Hematopoietic multipotent progenitor cell treated with erythropoietin and hydrocortisone succinate and interleukin-3 and kit ligand, for 8 days (in vitro differentiated cells): ENCODE results near the gene CCDC78.
A peak's percentile ranks its signal among the peaks of the same experiment; 100 is the strongest.

ENCODE experiments used
- DNase-seq: peaks from one replicate; pipeline ENCODE4 v3.0.0-alpha.2; 2015

Gene CCDC78

DNA sequence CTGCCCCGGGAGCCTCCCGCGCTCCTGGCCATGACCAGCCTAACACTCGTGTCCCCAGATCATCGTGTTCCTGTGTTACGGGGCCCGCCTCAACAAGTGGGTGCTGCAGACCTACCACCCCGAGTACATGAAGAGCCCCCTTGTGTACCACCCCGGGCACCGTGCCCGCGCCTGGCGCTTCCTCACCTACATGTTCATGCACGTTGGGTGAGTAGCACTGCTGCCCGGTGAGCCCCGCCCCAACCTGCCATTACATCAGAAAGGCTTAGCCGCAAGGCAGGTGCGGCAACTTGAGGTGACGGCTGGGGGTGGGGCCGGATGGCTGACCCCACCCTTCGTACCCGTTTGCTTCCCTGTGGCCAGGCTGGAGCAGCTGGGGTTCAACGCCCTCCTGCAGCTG lies 49.3 kb downstream of the CCDC78 start:
- DNase-seq: no peak

DNA sequence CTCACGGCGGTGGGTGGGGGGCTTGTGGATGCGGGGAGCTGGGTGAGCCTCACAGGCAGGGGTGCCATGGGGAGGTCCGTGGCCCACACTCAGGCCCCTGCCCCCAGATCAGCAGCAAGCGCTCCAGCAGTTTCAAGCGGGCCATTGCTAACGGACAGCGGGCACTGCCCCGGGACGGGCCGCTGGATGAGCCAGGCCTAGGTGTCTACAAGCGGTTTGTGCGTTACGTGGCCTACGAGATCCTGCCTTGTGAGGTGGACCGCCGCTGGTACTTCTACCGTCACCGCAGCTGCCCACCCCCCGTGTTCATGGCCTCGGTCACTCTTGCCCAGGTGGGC lies 49.7 kb downstream of the CCDC78 start:
- DNase-seq: no peak

DNA sequence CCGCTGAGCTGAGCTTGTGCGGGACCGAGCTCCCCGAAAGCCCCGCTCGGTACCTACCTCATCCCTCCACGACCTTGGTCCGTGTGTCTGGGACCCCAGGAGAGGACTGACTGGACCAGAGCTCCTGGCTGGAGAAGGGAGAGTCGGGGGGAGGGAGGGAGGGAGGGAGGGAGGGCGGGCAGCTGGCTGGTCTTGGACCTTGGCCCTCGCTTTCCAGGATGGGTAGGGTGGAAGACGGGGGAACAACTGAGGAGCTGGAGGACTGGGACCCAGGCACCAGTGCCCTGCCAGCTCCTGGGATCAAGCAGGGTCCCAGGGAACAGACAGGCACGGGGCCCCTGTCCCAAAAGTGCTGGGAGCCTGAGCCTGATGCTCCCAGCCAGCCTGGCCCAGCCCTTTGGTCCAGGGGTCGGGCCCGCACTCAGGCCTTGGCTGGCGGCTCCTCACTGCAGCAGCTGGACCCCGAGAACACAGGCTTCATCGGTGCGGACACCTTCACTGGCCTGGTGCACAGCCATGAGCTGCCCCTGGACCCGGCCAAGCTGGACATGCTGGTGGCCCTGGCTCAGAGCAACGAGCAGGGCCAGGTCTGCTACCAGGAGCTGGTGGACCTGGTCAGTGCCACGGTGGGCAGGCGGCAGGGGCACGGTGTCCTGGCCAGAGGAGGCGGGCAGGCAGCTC lies 50.2 kb downstream of the CCDC78 start:
- DNase-seq: no peak

DNA sequence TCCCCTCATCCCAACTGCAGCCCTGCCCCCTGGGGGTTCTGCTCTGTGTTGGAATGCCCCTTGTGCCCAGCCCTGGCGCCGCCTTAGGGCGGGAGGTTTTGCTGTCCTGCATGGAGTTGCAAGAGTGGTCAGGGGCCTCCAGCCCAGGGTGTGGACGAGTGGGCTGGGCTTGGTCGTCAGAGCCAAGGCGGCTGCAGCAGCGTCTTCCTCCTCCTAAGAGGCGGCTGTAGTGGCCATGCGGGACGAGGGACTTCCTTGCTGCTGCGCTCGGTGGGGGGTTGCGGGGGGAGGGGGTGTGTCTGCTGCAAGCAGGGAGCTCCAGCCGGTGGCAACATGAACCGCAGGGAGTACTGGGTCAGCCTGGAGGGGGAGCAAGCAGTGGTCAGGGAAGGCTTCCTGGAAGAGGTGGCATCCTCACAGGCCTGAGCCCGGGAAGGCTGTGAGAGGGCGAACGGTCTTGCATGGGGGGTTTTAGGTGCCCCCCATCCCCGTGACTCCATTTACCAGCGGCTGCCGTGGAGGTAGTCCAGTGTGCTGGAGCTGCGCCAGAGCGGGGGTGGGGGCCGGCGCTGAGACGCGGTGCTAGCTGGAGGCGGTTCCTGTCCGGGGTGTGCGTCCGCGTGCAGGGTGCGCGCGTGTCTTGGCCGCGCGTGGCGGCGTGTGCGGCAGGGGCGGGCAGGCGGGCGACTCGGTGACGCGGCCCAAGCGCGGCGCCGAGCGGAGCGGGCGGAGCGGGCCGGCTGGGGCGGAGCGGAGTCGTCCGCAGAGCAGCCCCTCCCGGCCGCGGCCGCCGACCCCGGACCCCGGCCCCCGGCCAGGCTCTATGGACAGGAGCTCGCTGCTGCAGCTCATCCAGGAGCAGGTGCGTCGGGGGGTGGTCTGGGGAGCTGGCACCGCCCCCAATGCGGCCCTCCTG lies 51.0 kb downstream of the CCDC78 start, which contains the start of gene RHBDL1:
Gene RHBDL1, plus strand, starts transcription at position 704 of the 916 bp plus-strand sequence. Its CDS starts 120 bp downstream, at position 824.
- peak; percentile 22 for DNase-seq

- DNase-seq: no peak
These were observed 51.9 kb downstream of the CCDC78 start for GRCh38 chr16:674214-674881.

DNA sequence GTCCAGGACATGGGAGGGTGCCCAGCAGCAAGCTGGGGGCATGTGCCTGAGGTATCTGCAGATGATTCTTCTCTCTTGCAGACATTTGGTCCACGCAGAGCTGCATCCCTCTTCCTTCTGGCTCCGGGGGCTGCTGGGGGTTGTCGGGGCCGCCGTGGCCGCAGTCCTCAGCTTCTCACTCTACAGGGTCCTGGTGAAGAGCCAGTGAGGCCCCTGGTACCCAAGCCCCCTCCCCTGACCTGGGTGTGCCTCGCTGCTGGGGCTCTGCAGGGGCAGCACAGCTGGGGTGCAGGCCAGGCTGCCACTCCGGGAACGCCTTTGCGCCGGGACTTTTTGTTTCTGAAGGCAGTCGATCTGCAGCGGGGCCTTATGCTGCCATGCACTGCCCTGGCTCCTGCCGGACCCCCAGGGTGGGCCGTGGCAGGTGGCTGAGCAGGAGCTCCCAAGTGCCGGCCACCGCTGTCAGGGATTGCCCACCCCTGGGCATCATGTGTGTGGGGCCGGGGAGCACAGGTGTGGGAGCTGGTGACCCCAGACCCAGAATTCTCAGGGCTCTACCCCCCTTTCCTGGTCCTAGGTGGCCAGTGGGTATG lies 52.7 kb downstream of the CCDC78 start:
- DNase-seq: no peak

DNA sequence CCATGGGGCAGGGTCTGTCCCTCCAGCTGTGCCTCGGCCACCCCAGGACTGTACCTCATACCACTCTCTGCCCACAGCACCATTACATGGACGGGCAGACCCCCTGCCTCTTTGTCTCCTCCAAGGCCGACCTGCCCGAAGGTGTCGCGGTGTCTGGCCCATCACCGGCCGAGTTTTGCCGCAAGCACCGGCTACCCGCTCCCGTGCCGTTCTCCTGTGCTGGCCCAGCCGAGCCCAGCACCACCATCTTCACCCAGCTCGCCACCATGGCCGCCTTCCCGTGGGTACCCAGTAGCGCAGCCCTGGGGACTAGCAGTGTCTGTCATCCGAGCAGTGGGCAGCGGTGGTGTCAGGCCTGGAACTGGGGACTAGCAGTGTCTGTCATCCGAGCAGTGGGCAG lies 53.4 kb downstream of the CCDC78 start:
- DNase-seq: no peak
